BJ (cell line): ENCODE data around the gene DPEP2. TPM values are rescaled to one million over a fixed set of nuclear protein-coding genes. Genes with fewer than 3 reads are reported as not detected.

ENCODE experiments used
- CTCF ChIA-PET: fragments of 350-600 bp; formaldehyde crosslinking; extraction: SDS; loops from one replicate; lab custom pipeline; 2021; ENCODE audit warnings: antibody characterized with exemption, inconsistent platforms; lab: Yijun Ruan, JAX
- POLR2A ChIA-PET: fragments of 300-600 bp; sonication (Branson Sonifier 250); formaldehyde crosslinking; extraction: SDS; loops from one replicate; lab custom pipeline; 2021; ENCODE audit warnings: antibody characterized with exemption; lab: Charles Lee
- DNase-seq: peaks from one replicate; pipeline ENCODE4 v3.0.0-alpha.2; 2011; ENCODE audit warnings: low read depth
- H3K27me3 ChIP-seq: 2 replicates; pipeline ENCODE4 v1.6.0; 2011; ENCODE audit warnings: low read length; ENCODE audit not compliant: control insufficient read depth, insufficient read depth
- H3K36me3 ChIP-seq: 2 replicates; pipeline ENCODE4 v1.5.1; 2011; ENCODE audit warnings: low read length; ENCODE audit not compliant: control insufficient read depth, insufficient read depth
- H3K4me3 ChIP-seq: 2 replicates; pipeline ENCODE4 v1.5.1; 2011; ENCODE audit warnings: low read depth, mild to moderate bottlenecking, control low read depth, low read length
- CTCF ChIP-seq: IDR thresholded peaks from 2 replicates; pipeline ENCODE4 v1.5.1; 2011; ENCODE audit warnings: low read depth, mild to moderate bottlenecking, control low read depth, inconsistent platforms, low read length, moderate library complexity; ENCODE audit not compliant: insufficient read depth
- polyA plus RNA-seq: library from polyadenylated mRNA; depleted of rRNA; stranded (reverse); fragments of >200 nt; gene quantifications from 2 replicates; pipeline ENCODE4 v1.2.3, GENCODE V29; 2011

The DPEP2 gene
- polyA plus RNA-seq, 1 experiment, result 0.25 TPM

- ChIA-PET CTCF (interaction anchor here (0.7 to 2.8 kb wide), 6 partner anchors 24 to 127 kb away, joined by 3 to 15 read pairs (median 5); partner anchors contain the start of gene PSMB10), POLR2A (interaction anchor here (0.6 to 1.0 kb wide), 2 partner anchors 29 to 100 kb away, joined by 3 to 4 read pairs; partner anchors contain the start of gene PSMB10)
- Histone ChIP-seq H3K27me3 (no peaks in the 10 kb centered on the region), H3K36me3 (peaks cover 29% of the 10 kb centered on the region), H3K4me3 (peak overlapping the region; percentile 80)
- no peak for DNase-seq
- no peak for TF ChIP-seq CTCF
These were observed 33.4 kb downstream of the DPEP2 start for GRCh38 chr16:67965668-67966548.

- no peaks in the 10 kb centered on the region for H3K27me3 ChIP-seq
- CTCF ChIA-PET, result interaction anchor here (1.5 to 1.8 kb wide), 2 partner anchors 26 to 76 kb away, joined by 4 to 5 read pairs; no protein-coding TSS in a partner anchor
- TF ChIP-seq CTCF, result no peak
- no peak overlapping the region for H3K4me3 ChIP-seq
- POLR2A ChIA-PET, result no interaction called here
- peaks cover 42% of the 10 kb centered on the region for H3K36me3 ChIP-seq
- no peak for DNase-seq
These were observed 34.7 kb downstream of the DPEP2 start for GRCh38 chr16:67964477-67965131.

- no peak for TF ChIP-seq CTCF
- no peak for DNase-seq
- CTCF ChIA-PET, result interaction anchor here (1.2 to 1.5 kb wide), 2 partner anchors 77 to 147 kb away, joined by 4 read pairs; no protein-coding TSS in a partner anchor
- POLR2A ChIA-PET, result no interaction called here
- H3K4me3 ChIP-seq, result no peak overlapping the region
- H3K27me3 ChIP-seq, result no peaks in the 10 kb centered on the region
- peaks cover 42% of the 10 kb centered on the region for H3K36me3 ChIP-seq
These were observed 35.5 kb downstream of the DPEP2 start for GRCh38 chr16:67963662-67964321.

- TF ChIP-seq CTCF, result no peak
- POLR2A ChIA-PET, result no interaction called here
- peaks cover 46% of the 10 kb centered on the region for H3K36me3 ChIP-seq
These were observed 36.0 kb downstream of the DPEP2 start for GRCh38 chr16:67963292-67963661.

More at GRCh38 chr16:67963292-67963661, 36.0 kb downstream of the DPEP2 start:
- H3K27me3 ChIP-seq, result no peaks in the 10 kb centered on the region
- CTCF ChIA-PET, result interaction anchor here (1.2 kb wide), 1 partner anchor 147 kb away, joined by 4 read pairs; no protein-coding TSS in a partner anchor
- no peak for DNase-seq
- H3K4me3 ChIP-seq, result no peak overlapping the region
